GM23338 (cell line): Measurements from ENCODE around the gene NPY4R.
"Not testable (repeated sequence)": the region's sequence is repeated elsewhere in the genome, so short reads cannot be mapped to it uniquely, and the experiment has no call there.

ENCODE experiments used
- CREB1 ChIP-seq: fragments of 250-450 bp; sonication (Bioruptor Pico); IDR thresholded peaks from 2 replicates; pipeline ENCODE4 v1.5.0; 2020; ENCODE audit warnings: low read depth, mild to moderate bottlenecking, moderate library complexity
- CTCF ChIP-seq, 2 experiments: fragments of 200-600 bp in 1 of 2; sonication (generic) in 1 of 2; conservative IDR thresholded peaks; 2 replicates each; pipeline versions ENCODE4 v1.5.1 to v1.6.1; 2016 to 2017; ENCODE audit warnings: antibody characterized with exemption in 2 of 2, low read depth in 2 of 2, mild to moderate bottlenecking in 2 of 2, moderate library complexity in 1 of 2
- ETS1 ChIP-seq: IDR thresholded peaks from 2 replicates; pipeline ENCODE4 v1.6.1; 2016; ENCODE audit warnings: antibody characterized with exemption
- EZH2 ChIP-seq: fragments of 200-600 bp; sonication (generic); IDR thresholded peaks from one replicate; pipeline ENCODE4 v1.8.0; 2017; ENCODE audit warnings: antibody characterized with exemption, mild to moderate bottlenecking, low read depth; ENCODE audit not compliant: unreplicated experiment
- EZH2phosphoT487 ChIP-seq: fragments of 200-600 bp; sonication (generic); IDR thresholded peaks from one replicate; pipeline ENCODE4 v1.8.1; 2018; ENCODE audit warnings: antibody characterized with exemption; ENCODE audit not compliant: unreplicated experiment
- JUNB ChIP-seq: IDR thresholded peaks from one replicate; pipeline ENCODE4 v1.6.1; 2016; ENCODE audit warnings: antibody characterized with exemption; ENCODE audit not compliant: unreplicated experiment
- NANOG ChIP-seq: IDR thresholded peaks from 2 replicates; pipeline ENCODE4 v1.6.1; 2016; ENCODE audit warnings: antibody characterized with exemption, borderline replicate concordance
- POLR2AphosphoS5 ChIP-seq: IDR thresholded peaks from 2 replicates; pipeline ENCODE4 v1.6.1; 2016; ENCODE audit warnings: antibody characterized with exemption, low read depth
- REST ChIP-seq: IDR thresholded peaks from one replicate; pipeline ENCODE4 v1.6.1; 2018; ENCODE audit warnings: antibody characterized with exemption; ENCODE audit not compliant: unreplicated experiment
- STAT1 ChIP-seq: IDR thresholded peaks from one replicate; pipeline ENCODE4 v1.6.1; 2016; ENCODE audit warnings: antibody characterized with exemption; ENCODE audit not compliant: unreplicated experiment
- ZNF114 ChIP-seq: fragments of 250-450 bp; sonication (Bioruptor Pico); IDR thresholded peaks from 2 replicates; pipeline ENCODE4 v1.5.0; 2020; ENCODE audit warnings: mild to moderate bottlenecking, moderate library complexity
- ZNF331 ChIP-seq: fragments of 250-450 bp; sonication (Bioruptor Pico); IDR thresholded peaks from 2 replicates; pipeline ENCODE4 v1.5.0; 2020; ENCODE audit warnings: low read depth, mild to moderate bottlenecking, moderate library complexity
- ZNF462 ChIP-seq: fragments of 250-450 bp; sonication (Bioruptor Pico); IDR thresholded peaks from 2 replicates; pipeline ENCODE4 v1.5.0; 2020; ENCODE audit warnings: mild to moderate bottlenecking, moderate library complexity

GRCh38 chr10:46441837-46442278 lies 23.9 kb downstream of the NPY4R start:
- TF ChIP-seq POLR2AphosphoS5; CTCF (conservative IDR thresholded peaks at IDR 0.05; ENCODE audit: low read depth in 2 of 2); JUNB; CREB1 (CRISPR knock-in tag); EZH2phosphoT487; STAT1; EZH2; REST; NANOG; ZNF114 (CRISPR knock-in tag); ZNF331 (CRISPR knock-in tag); ETS1; ZNF462 (CRISPR knock-in tag): not testable (repeated sequence)
